Glutamatergic neuron (in vitro differentiated cells): Measurements from ENCODE around the gene TXNDC12. TPM values are rescaled to one million over a fixed set of nuclear protein-coding genes. Genes with fewer than 3 reads are reported as not detected.

ENCODE experiments used
- DNase-seq: peaks from one replicate; pipeline ENCODE4 v3.0.0; 2022
- H3K27ac Mint-ChIP-seq: one replicate; pipeline ENCODE4 v1.8.0; 2020; ENCODE audit warnings: mild to moderate bottlenecking, mixed read lengths, inconsistent platforms; ENCODE audit not compliant: unreplicated experiment
- H3K27me3 Mint-ChIP-seq: one replicate; pipeline ENCODE4 v1.8.0; 2020; ENCODE audit warnings: mild to moderate bottlenecking, moderate library complexity, mixed read lengths, inconsistent platforms; ENCODE audit not compliant: unreplicated experiment
- H3K36me3 Mint-ChIP-seq: one replicate; pipeline ENCODE4 v1.8.0; 2020; ENCODE audit warnings: mild to moderate bottlenecking, mixed read lengths, inconsistent platforms; ENCODE audit not compliant: unreplicated experiment
- H3K4me1 Mint-ChIP-seq: one replicate; pipeline ENCODE4 v1.8.0; 2020; ENCODE audit warnings: mild to moderate bottlenecking, low read depth, mixed read lengths, inconsistent platforms; ENCODE audit not compliant: unreplicated experiment
- H3K4me3 Mint-ChIP-seq: one replicate; pipeline ENCODE4 v1.8.0; 2020; ENCODE audit warnings: mild to moderate bottlenecking, mixed read lengths, inconsistent platforms; ENCODE audit not compliant: unreplicated experiment
- H3K9me3 Mint-ChIP-seq: one replicate; pipeline ENCODE4 v1.8.0; 2020; ENCODE audit warnings: mild to moderate bottlenecking, moderate library complexity, mixed read lengths, inconsistent platforms; ENCODE audit not compliant: unreplicated experiment
- CTCF ChIP-seq: fragments of 200-600 bp; sonication (generic); IDR thresholded peaks from one replicate; pipeline ENCODE4 v1.5.0; 2021; ENCODE audit not compliant: partially characterized antibody, unreplicated experiment
- total RNA-seq: library from RNA; stranded (reverse); fragmentation: NEBNext Ultra II Directional; extraction: Animal tissue kit (Norgen Biotek cat#: 25700); gene quantifications from one replicate; pipeline ENCODE4 v1.2.1, GENCODE V29; 2021; ENCODE audit not compliant: unreplicated experiment

The TXNDC12 gene
- total RNA-seq, 1 donor from 2014 or later, result 27.2 TPM

- H3K36me3 Mint-ChIP-seq, result no peaks in the 10 kb centered on the region
- no peaks in the 10 kb centered on the region for H3K9me3 Mint-ChIP-seq
- H3K27ac Mint-ChIP-seq, result no peak overlapping the region
- TF ChIP-seq CTCF, result no peak
- no peaks in the 10 kb centered on the region for H3K27me3 Mint-ChIP-seq
- no peak overlapping the region for H3K4me3 Mint-ChIP-seq
- no peak for DNase-seq
- no peaks in the 10 kb centered on the region for H3K4me1 Mint-ChIP-seq
Observed at GRCh38 chr1:52045236-52045635, 9.8 kb downstream of the TXNDC12 start.

GRCh38 chr1:52041551-52042185 lies 13.3 kb downstream of the TXNDC12 start:
- Mint-ChIP-seq H3K27me3 (peaks cover 1% of the 10 kb centered on the region), H3K9me3 (no peaks in the 10 kb centered on the region), H3K4me1 (no peaks in the 10 kb centered on the region), H3K4me3 (no peak overlapping the region), H3K36me3 (no peaks in the 10 kb centered on the region), H3K27ac (no peak overlapping the region)
- TF ChIP-seq CTCF, result no peak
- DNase-seq, result no peak

GRCh38 chr1:52037909-52038308 lies 17.1 kb downstream of the TXNDC12 start:
- H3K4me1 Mint-ChIP-seq, result peaks cover 4% of the 10 kb centered on the region
- no peak for TF ChIP-seq CTCF
- no peak overlapping the region for H3K4me3 Mint-ChIP-seq
- H3K36me3 Mint-ChIP-seq, result no peaks in the 10 kb centered on the region
- H3K27me3 Mint-ChIP-seq, result peaks cover 3% of the 10 kb centered on the region
- DNase-seq, result no peak
- H3K27ac Mint-ChIP-seq, result no peak overlapping the region
- H3K9me3 Mint-ChIP-seq, result peaks cover 5% of the 10 kb centered on the region

GRCh38 chr1:52037402-52037814 lies 17.6 kb downstream of the TXNDC12 start:
- Mint-ChIP-seq H3K36me3 (no peaks in the 10 kb centered on the region), H3K27ac (no peak overlapping the region), H3K9me3 (peaks cover 5% of the 10 kb centered on the region), H3K4me1 (peaks cover 4% of the 10 kb centered on the region), H3K4me3 (no peak overlapping the region), H3K27me3 (peaks cover 3% of the 10 kb centered on the region)
- no peak for TF ChIP-seq CTCF
- no peak for DNase-seq

- Mint-ChIP-seq H3K4me3 (peak overlapping the region; percentile 93), H3K27ac (peak overlapping the region; percentile 62), H3K4me1 (peaks cover 12% of the 10 kb centered on the region), H3K27me3 (peaks cover 4% of the 10 kb centered on the region), H3K36me3 (no peaks in the 10 kb centered on the region), H3K9me3 (peaks cover 5% of the 10 kb centered on the region)
- no peak for TF ChIP-seq CTCF
- no peak for DNase-seq
Observed at GRCh38 chr1:52034050-52034384, 21.0 kb downstream of the TXNDC12 start.
